SK-N-SH (cell line): ENCODE data around the gene CASKIN2.

Experiments used
- CHD2 ChIP-seq: fragments of 150-350 bp; IDR thresholded peaks from 2 replicates; pipeline ENCODE4 v1.6.1; 2018; ENCODE audit warnings: low read length; ENCODE audit not compliant: partially characterized antibody
- CTCF ChIP-seq: fragments of 200-600 bp; sonication (generic); IDR thresholded peaks from 2 replicates; pipeline ENCODE4 v1.6.1; 2017; ENCODE audit warnings: antibody characterized with exemption, mild to moderate bottlenecking, moderate library complexity
- EP300 ChIP-seq, 2 experiments: IDR thresholded peaks; 2 replicates each; pipeline versions ENCODE4 v1.4.0 to v1.6.1; 2012; ENCODE audit warnings: borderline replicate concordance in 1 of 2, low read depth in 1 of 2, low read length in 1 of 2
- IRF3 ChIP-seq: fragments of 150-350 bp; IDR thresholded peaks from 2 replicates; pipeline ENCODE4 v1.6.1; 2016; ENCODE audit warnings: mild to moderate bottlenecking, low read depth, low read length
- POLR2AphosphoS5 ChIP-seq: IDR thresholded peaks from 2 replicates; pipeline ENCODE4 v1.6.1; 2012; ENCODE audit warnings: low read depth, low read length
- RAD21 ChIP-seq: IDR thresholded peaks from 2 replicates; pipeline ENCODE4 v1.6.1; 2012; ENCODE audit warnings: mild to moderate bottlenecking, low read length
- RFX5 ChIP-seq: IDR thresholded peaks from 2 replicates; pipeline ENCODE4 v1.6.1; 2012; ENCODE audit warnings: mild to moderate bottlenecking, improper control_type of control experiment, low read length
- TAF1 ChIP-seq: IDR thresholded peaks from 2 replicates; pipeline ENCODE4 v1.6.1; 2012; ENCODE audit warnings: low read depth, mild to moderate bottlenecking, low read length, moderate library complexity, borderline replicate concordance
- TCF12 ChIP-seq: IDR thresholded peaks from 2 replicates; pipeline ENCODE4 v1.4.0; 2012

- TF ChIP-seq CTCF (no peak), POLR2AphosphoS5 (no peak), IRF3 (no peak), RAD21 (no peak), TAF1 (no peak), RFX5 (no peak), CHD2 (no peak), TCF12 (no peak), EP300 (IDR thresholded peaks at IDR 0.05; ENCODE audit: borderline replicate concordance in 1 of 2, low read depth in 1 of 2, low read length in 1 of 2) (no peak)
Measured at GRCh38 chr17:75493476-75494129, 21.7 kb downstream of the CASKIN2 start.
